HCT116 (cell line): Measurements from ENCODE around the gene EIF4E3. TPM values are rescaled to one million over a fixed set of nuclear protein-coding genes. Genes with fewer than 3 reads are reported as not detected.

Experiments used
- ATAC-seq: fragments of 200-7000 bp; cut with Tn5 transposase; 2 replicates; pipeline ENCODE4 v1.9.1; 2020; ENCODE audit warnings: mild to moderate bottlenecking, moderate library complexity
- BruUV-seq: library from RNA; stranded (reverse); fragments of 400-500 nt; replicated peaks from 2 replicates; lab custom pipeline; 2021; lab: Mats Ljungman, UMichigan
- CTCF ChIA-PET: fragments of 300-600 bp; sonication (Branson Sonifier 250); formaldehyde crosslinking; loops from one replicate; lab custom pipeline; 2021; ENCODE audit warnings: antibody characterized with exemption; lab: Charles Lee
- POLR2A ChIA-PET: fragments of 300-600, 350-600 bp; sonication (Branson Sonifier 250); formaldehyde crosslinking; loops from one replicate; lab custom pipeline; 2021; ENCODE audit warnings: antibody characterized with exemption; lab: Charles Lee
- RAD21 ChIA-PET, 2 experiments: fragments of 300-600 bp; sonication (Branson Sonifier 250); formaldehyde crosslinking; loops; one replicate each; lab custom pipeline; 2023; ENCODE audit warnings: low total read pairs in 2 of 2; ENCODE audit not compliant: uncharacterized antibody in 2 of 2, unreplicated experiment in 2 of 2, low non-redundant PET in 1 of 2; lab: Charles Lee
- DNase-seq: peaks from one replicate; pipeline ENCODE4 v3.0.0-alpha.2; 2010; ENCODE audit warnings: low read depth, low spot score
- H2AFZ ChIP-seq: fragments of 200-600 bp; shearing (Covaris generic), sonication (generic); 2 replicates; pipeline ENCODE4 v1.6.1; 2017; ENCODE audit warnings: low read depth, mixed run types, mixed read lengths, antibody characterized with exemption, low read length; ENCODE audit not compliant: poor library complexity, severe bottlenecking
- H3K27ac ChIP-seq: 2 replicates; pipeline ENCODE4 v1.5.1; 2012; ENCODE audit warnings: low read depth, low read length
- H3K27me3 ChIP-seq: fragments of 200-600 bp; sonication (generic); 2 replicates; pipeline ENCODE4 v1.6.1; 2016; ENCODE audit warnings: mixed run types, low read length, mixed read lengths; ENCODE audit not compliant: insufficient read depth
- H3K36me3 ChIP-seq, 2 experiments: fragments of 200-500 bp in 1 of 2; fragments of 200-600 bp in 1 of 2; sonication (Bioruptor generic) in 1 of 2; sonication (generic) in 1 of 2; 2 replicates each; pipeline versions ENCODE4 v1.5.1 to v1.6.1; 2014 to 2016; ENCODE audit warnings: low read length in 2 of 2, inconsistent platforms in 1 of 2, mixed read lengths in 1 of 2, mixed run types in 1 of 2; ENCODE audit not compliant: insufficient read depth in 2 of 2, control insufficient read depth in 1 of 2
- H3K4me1 ChIP-seq, 2 experiments: fragments of 200-600 bp in 1 of 2; sonication (generic) in 1 of 2; 2 replicates each; pipeline versions ENCODE4 v1.5.1 to v1.6.1; 2012 to 2017; ENCODE audit warnings: low read length in 2 of 2, inconsistent platforms in 1 of 2, mild to moderate bottlenecking in 1 of 2, mixed read lengths in 1 of 2, mixed run types in 1 of 2, moderate library complexity in 1 of 2; ENCODE audit not compliant: insufficient read depth in 2 of 2, control insufficient read depth in 1 of 2
- H3K4me2 ChIP-seq: fragments of 200-600 bp; sonication (generic); 2 replicates; pipeline ENCODE4 v1.6.1; 2017; ENCODE audit warnings: mixed run types, low read length, mixed read lengths
- H3K4me3 ChIP-seq, 2 experiments: fragments of 200-600 bp in 1 of 2; sonication (generic) in 1 of 2; replicated peaks in 1 of 2; 2 replicates each; pipeline ENCODE4 v1.5.1; 2011 to 2016; ENCODE audit warnings: low read length in 2 of 2, control low read depth in 1 of 2, low read depth in 1 of 2, mild to moderate bottlenecking in 1 of 2, mixed read lengths in 1 of 2, mixed run types in 1 of 2
- H3K79me2 ChIP-seq: fragments of 200-600 bp; sonication (generic); 2 replicates; pipeline ENCODE4 v1.6.1; 2017; ENCODE audit warnings: mild to moderate bottlenecking, mixed run types, low read length, moderate library complexity, mixed read lengths; ENCODE audit not compliant: insufficient read depth
- H3K9ac ChIP-seq: fragments of 200-600 bp; sonication (generic); 2 replicates; pipeline ENCODE4 v1.6.1; 2016; ENCODE audit warnings: low read length, mixed read lengths
- H3K9me2 ChIP-seq: fragments of 200-600 bp; sonication (generic), shearing (Covaris generic); 2 replicates; pipeline ENCODE4 v1.6.1; 2017; ENCODE audit warnings: mixed run types, mild to moderate bottlenecking, moderate library complexity; ENCODE audit not compliant: insufficient read depth
- H3K9me3 ChIP-seq, 2 experiments: fragments of 200-500 bp in 1 of 2; fragments of 200-600 bp in 1 of 2; sonication (Bioruptor generic) in 1 of 2; sonication (generic) in 1 of 2; 2 replicates each; pipeline ENCODE4 v1.6.1; 2014 to 2017; ENCODE audit warnings: low read length in 2 of 2, mixed read lengths in 2 of 2, inconsistent platforms in 1 of 2, low read depth in 1 of 2, mild to moderate bottlenecking in 1 of 2, mixed run types in 1 of 2, moderate library complexity in 1 of 2; ENCODE audit not compliant: control insufficient read depth in 1 of 2, insufficient read depth in 1 of 2
- H4K20me1 ChIP-seq: fragments of 200-600 bp; sonication (generic), shearing (Covaris generic); 2 replicates; pipeline ENCODE4 v1.6.1; 2017; ENCODE audit warnings: mixed run types, mild to moderate bottlenecking, moderate library complexity; ENCODE audit not compliant: insufficient read depth
- ATF3 ChIP-seq: IDR thresholded peaks from 2 replicates; pipeline ENCODE4 v1.6.1; 2012
- CBX3 ChIP-seq: IDR thresholded peaks from 2 replicates; pipeline ENCODE4 v1.6.1; 2012; ENCODE audit warnings: low read depth
- CEBPB ChIP-seq: IDR thresholded peaks from 2 replicates; pipeline ENCODE4 v1.6.1; 2012; ENCODE audit warnings: low read depth
- CTCF ChIP-seq, 3 experiments: fragments of 200-600 bp in 1 of 3; sonication (generic) in 1 of 3; IDR thresholded peaks in 2 of 3; conservative IDR thresholded peaks in 1 of 3; 2 replicates each; pipeline ENCODE4 v1.5.1; 2012 to 2017; ENCODE audit warnings: low read depth in 2 of 3, low read length in 2 of 3, antibody characterized with exemption in 1 of 3, borderline replicate concordance in 1 of 3, control low read depth in 1 of 3, mild to moderate bottlenecking in 1 of 3, mixed read lengths in 1 of 3, mixed run types in 1 of 3, moderate library complexity in 1 of 3; ENCODE audit not compliant: insufficient read depth in 1 of 3
- ELF1 ChIP-seq: IDR thresholded peaks from 2 replicates; pipeline ENCODE4 v1.6.1; 2012; ENCODE audit warnings: low read depth, borderline replicate concordance
- EZH2 ChIP-seq: fragments of 200-600 bp; sonication (generic); IDR thresholded peaks from 2 replicates; pipeline ENCODE4 v1.6.1; 2017; ENCODE audit warnings: antibody characterized with exemption, mixed run types
- MAX ChIP-seq: IDR thresholded peaks from 2 replicates; pipeline ENCODE4 v1.6.1; 2012
- POLR2A ChIP-seq: IDR thresholded peaks from 2 replicates; pipeline ENCODE4 v1.7.0; 2011; ENCODE audit warnings: borderline replicate concordance; ENCODE audit not compliant: insufficient read depth, insufficient read length; ENCODE audit errors: extremely low read depth
- RAD21 ChIP-seq: IDR thresholded peaks from 2 replicates; pipeline ENCODE4 v1.6.1; 2012; ENCODE audit warnings: low read depth, mild to moderate bottlenecking
- SRF ChIP-seq: IDR thresholded peaks from 2 replicates; pipeline ENCODE4 v1.6.1; 2012; ENCODE audit warnings: low read depth
- ZBTB33 ChIP-seq: IDR thresholded peaks from 2 replicates; pipeline ENCODE4 v1.6.1; 2011; ENCODE audit warnings: mild to moderate bottlenecking, low read length, moderate library complexity; ENCODE audit not compliant: insufficient replicate concordance; ENCODE audit errors: extremely low read depth
- ZFX ChIP-seq: fragments of 450-650 bp; IDR thresholded peaks from 2 replicates; pipeline ENCODE4 v1.6.1; 2017
- intact Hi-C: fragments of 100-400 bp; cut with micrococcal nuclease; formaldehyde crosslinking; loops from 2 replicates; pipeline ENCODE4 v1.10.0; 2022
- total RNA-seq: library from RNA; stranded (reverse); gene quantifications from one replicate; pipeline ENCODE4 v1.2.1, GENCODE V29; 2021; ENCODE audit not compliant: unreplicated experiment

The EIF4E3 gene
- total RNA-seq, 1 experiment from 2014 or later = 6.0 TPM

- CTCF ChIA-PET = no interaction called here
Measured at GRCh38 chr3:71641674-71642073, 83.5 kb downstream of the EIF4E3 start.

More at GRCh38 chr3:71641674-71642073, 83.5 kb downstream of the EIF4E3 start:
- Histone ChIP-seq H3K9ac (no peak overlapping the region), H3K27me3 (no peaks in the 10 kb centered on the region), H3K4me2 (0 out of 2 replicates have a peak overlapping the region, but pooled peaks have one; percentile 10), H3K27ac (no peak overlapping the region), H3K36me3 (no peaks in the 10 kb centered on the region), H4K20me1 (no peaks in the 10 kb centered on the region), H2AFZ (peak overlapping the region; percentile 54), H3K4me1 (peaks cover 0 to 7% of the 10 kb centered on the region in 2 experiments; a peak in 2 of 4 replicates), H3K79me2 (no peaks in the 10 kb centered on the region), H3K9me3 (no peaks in the 10 kb centered on the region), H3K4me3 (no peak overlapping the region), H3K9me2 (no peaks in the 10 kb centered on the region)
- TF ChIP-seq CEBPB (no peak), CBX3 (no peak), ZFX (no peak), ZBTB33 (no peak), EZH2 (no peak), MAX (no peak), ATF3 (no peak), POLR2A (no peak), CTCF (IDR thresholded peaks at IDR 0.05 in 2 of 3, conservative IDR thresholded peaks at IDR 0.05 in 1 of 3; ENCODE audit: borderline replicate concordance in 1 of 3, insufficient read depth in 1 of 3, low read depth in 2 of 3, low read length in 2 of 3) (no peak), SRF (no peak), ELF1 (no peak), RAD21 (no peak)
- ATAC-seq (peak; percentile 79), DNase-seq (peak; percentile 10)
- RAD21 ChIA-PET = no interaction called here
- no TSS peak for BruUV-seq
- intact Hi-C loops = no loop called here
- POLR2A ChIA-PET = no interaction called here
